GM21360 (cell line): ENCODE results near the gene FKBP10.
"Not testable (repeated sequence)": the region's sequence is repeated elsewhere in the genome, so short reads cannot be mapped to it uniquely, and the experiment has no call there.

ENCODE experiments used
- ATAC-seq: cut with Tn5 transposase; IDR thresholded peaks from one replicate; pipeline ENCODE4 v1.9.1; 2021; ENCODE audit warnings: mild to moderate bottlenecking, moderate library complexity; ENCODE audit not compliant: unreplicated experiment

The FKBP10 gene

GRCh38 chr17:41806685-41807445 lies 5.9 kb upstream of the FKBP10 start:
- ATAC-seq: no peak

- no peak for ATAC-seq
These were observed 1.9 kb upstream of the FKBP10 start for GRCh38 chr17:41810659-41811548.

GRCh38 chr17:41811549-41812380 lies 1.0 kb upstream of the FKBP10 start, which contains the start of gene P3H4:
P3H4 (minus strand) TSS chr17:41811949; CDS start chr17:41811915, 34 bp downstream.
- ATAC-seq: no peak

GRCh38 chr17:41813152-41813680 lies 412 bp downstream of the FKBP10 start:
- no peak for ATAC-seq

DNA sequence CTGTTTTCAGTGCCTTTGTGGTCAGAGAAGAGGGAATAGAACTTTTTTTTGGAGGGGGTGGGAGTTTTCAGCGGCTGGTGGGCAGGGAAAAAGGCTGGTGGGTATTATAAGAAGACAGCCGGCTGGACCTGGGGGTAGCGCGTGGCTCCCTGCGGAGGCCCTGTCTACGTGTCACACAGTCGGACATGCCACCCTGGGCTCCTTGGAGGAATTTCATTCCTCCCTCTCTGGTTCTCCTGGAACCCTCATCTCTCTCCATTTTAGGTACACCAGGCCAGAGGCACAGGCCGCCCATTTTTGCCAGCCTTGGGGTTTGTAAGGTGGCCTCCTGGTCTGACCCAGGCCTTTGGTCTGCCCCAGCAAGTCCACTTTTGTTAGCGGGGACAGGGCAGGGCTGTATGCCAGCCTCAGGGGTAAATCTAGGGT lies 908 bp downstream of the FKBP10 start:
- ATAC-seq: no peak

DNA sequence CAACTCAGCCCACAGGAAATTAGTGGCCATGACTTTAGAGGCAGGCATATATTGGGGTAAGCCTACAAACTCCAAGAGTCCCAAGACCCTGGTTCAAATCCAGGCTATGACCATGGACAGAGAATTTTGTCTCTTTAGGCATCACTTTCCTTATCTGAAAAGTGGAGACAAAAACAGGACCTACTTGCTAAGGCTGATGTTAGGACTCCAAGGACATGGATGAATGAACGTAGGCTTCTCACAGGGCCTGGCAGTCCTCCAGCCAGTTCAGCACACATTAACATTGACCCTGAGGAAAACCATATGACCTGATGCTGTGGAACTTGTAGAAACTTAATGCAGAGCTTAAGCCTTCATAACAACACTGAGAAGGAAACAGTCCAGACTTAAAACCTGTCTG lies 1.4 kb downstream of the FKBP10 start:
- no peak for ATAC-seq

DNA sequence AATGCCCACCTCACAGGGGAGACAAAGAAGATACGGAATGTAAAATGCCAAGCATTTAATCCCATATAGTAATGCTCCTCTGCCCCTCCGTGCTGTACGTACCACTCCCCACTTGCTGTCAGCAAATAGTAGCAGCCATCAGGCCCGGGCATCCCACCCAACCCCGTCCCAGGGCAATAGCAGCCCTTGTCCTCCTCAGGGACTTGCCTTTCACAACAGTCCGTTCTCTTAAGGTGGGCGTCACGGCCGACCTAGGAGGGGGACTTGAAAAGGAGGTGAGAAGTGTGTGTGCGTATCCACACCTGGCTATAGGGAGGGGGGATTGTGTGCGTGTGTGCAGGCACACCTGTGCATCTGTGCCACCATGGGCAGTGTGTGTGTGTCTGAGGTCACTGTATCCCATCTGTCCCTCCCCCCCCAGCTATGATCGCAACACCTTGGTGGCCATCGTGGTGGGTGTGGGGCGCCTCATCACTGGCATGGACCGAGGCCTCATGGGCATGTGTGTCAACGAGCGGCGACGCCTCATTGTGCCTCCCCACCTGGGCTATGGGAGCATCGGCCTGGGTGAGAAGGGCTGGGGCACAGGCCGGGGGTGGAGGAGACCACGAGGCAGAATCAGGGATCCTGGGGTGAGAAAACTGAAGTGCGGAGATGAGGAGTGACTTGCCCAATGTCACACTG lies 4.0 kb downstream of the FKBP10 start:
- ATAC-seq: no peak

- ATAC-seq: no peak
These were observed 5.2 kb downstream of the FKBP10 start for GRCh38 chr17:41818024-41818423.

DNA sequence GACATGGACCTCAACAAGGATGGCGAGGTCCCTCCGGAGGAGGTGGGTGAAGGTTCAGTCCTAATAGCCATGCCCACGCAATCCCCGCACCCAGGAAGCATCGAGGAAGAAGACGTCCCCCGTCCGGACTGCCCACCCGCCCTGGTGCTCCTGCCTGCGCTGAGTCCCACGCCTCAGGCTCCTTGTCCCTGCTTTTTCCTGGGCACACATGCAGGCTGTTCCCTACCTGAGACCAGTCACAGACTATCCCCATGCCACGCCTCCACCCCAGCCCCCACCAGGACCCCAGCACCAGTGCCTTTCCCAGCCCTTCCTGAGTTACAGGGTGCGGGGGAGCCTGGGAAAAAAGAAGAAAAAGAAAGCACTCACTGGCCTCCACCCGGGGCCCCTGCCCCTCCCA lies 9.0 kb downstream of the FKBP10 start:
- no peak for ATAC-seq

DNA sequence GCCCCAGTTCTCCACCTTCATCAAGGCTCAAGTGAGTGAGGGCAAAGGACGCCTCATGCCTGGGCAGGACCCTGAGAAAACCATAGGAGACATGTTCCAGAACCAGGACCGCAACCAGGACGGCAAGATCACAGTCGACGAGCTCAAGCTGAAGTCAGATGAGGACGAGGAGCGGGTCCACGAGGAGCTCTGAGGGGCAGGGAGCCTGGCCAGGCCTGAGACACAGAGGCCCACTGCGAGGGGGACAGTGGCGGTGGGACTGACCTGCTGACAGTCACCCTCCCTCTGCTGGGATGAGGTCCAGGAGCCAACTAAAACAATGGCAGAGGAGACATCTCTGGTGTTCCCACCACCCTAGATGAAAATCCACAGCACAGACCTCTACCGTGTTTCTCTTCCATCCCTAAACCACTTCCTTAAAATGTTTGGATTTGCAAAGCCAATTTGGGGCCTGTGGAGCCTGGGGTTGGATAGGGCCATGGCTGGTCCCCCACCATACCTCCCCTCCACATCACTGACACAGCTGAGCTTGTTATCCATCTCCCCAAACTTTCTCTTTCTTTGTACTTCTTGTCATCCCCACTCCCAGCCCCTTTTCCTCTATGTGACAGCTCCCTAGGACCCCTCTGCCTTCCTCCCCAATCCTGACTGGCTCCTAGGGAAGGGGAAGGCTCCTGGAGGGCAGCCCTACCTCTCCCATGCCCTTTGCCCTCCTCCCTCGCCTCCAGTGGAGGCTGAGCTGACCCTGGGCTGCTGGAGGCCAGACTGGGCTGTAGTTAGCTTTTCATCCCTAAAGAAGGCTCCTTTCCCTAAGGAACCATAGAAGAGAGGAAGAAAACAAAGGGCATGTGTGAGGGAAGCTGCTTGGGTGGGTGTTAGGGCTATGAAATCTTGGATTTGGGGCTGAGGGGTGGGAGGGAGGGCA lies 9.7 kb downstream of the FKBP10 start:
- no peak for ATAC-seq

- no peak for ATAC-seq
These were observed 10.3 kb downstream of the FKBP10 start for GRCh38 chr17:41823141-41823524.

DNA sequence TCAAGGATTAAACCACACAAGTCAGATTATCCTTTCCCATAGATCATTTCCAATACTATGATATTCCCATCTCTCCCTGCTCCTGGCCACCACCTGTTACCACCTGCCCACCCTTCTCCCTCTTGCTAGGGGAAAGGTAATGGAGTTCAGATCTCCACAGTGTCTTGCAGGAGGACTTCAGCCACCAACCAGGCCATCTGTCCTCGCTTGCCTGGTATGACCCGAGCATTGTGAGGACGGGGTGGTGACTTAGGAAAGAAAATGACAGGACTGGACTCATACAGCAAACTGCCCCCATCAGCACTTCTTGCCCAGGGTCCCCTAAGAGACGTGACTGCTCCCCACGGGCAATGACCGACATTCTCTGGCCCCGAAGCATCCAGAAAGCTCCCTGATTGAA lies 10.8 kb downstream of the FKBP10 start:
- no peak for ATAC-seq

DNA sequence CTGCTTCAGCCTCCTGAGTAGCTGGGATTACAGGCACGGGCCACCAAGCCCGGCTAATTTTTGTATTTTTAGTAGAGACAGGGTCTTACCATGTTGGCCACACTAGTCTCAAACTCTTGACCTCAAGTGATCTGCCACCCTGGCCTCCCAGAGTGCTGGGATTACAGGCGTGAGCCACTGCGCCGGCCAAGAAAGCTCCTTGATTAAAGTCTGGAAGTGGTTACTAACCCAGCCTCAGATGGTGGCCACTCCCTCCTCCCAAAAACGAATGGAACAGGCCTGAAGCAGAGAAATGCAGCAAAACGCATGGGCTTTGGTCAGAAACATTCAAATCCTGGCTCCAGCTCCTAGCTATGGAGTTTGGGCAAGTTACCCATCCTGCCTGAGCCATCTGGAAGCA lies 11.3 kb downstream of the FKBP10 start:
- ATAC-seq: no peak

DNA sequence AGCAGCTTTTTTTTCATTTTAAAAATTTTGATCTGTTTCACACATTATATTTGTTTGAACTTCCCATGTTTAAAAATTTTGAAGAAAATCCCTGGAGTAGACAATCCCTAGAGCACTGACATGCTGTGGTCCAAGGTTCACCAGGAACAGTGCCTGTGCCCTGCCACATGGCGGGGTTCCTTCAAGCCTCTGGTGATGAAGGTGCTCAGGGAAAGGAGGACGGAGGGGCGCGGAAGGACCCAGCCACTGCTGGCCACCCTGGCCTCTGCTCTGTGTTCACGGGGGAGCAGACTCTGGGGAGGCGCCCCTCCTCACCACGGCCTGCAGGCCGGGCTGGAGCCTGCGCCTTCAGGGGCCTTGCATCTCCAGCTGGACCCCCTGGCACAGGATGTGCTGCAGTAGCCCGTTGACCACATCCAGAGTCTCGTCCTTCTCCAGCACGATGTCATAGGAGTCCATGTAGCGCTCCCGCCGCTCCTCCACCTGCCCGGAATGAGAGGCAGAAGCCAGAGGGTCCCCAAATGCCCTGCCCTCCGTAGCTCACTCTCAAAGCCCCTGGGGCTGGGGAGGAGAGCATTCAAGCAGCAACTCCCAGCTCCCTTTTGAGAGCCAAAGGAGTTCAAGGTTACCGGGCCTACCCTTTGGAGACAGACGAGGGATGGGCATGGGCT lies 12.5 kb downstream of the FKBP10 start:
- ATAC-seq: no peak

- ATAC-seq: not testable (repeated sequence)
These were observed 17.2 kb downstream of the FKBP10 start for GRCh38 chr17:41829961-41830360.

DNA sequence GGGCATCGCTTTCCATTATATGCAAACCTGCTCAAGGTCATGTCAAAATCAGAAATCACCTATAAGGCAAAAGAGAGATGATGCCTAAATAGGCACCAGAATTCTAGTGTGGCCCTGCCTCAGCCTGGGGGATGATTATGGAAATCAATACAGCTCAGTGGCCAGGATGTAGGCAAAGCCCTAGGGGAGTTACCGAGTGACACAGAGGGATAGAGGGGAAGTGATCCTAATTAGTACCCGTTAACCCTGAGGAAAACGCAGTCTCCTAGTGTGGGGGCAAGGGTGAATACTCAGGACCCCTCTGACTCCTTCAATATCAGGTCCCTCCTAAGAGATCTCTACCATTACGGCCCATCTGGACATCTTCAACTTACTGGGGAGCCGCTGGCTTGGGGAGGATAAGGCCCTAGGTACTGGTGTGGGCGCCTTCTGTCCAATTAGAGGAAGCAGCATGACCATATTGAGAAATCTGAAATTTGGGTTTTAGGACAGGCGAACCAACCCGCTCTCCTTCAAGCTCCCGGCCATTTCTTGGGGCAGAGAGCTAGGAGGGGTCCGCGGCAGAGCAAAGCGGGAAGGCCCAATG lies 22.5 kb downstream of the FKBP10 start:
- no peak for ATAC-seq

- no peak for ATAC-seq
These were observed 23.2 kb downstream of the FKBP10 start, which contains the start of gene NT5C3B for GRCh38 chr17:41835800-41836549. NT5C3B (minus strand) TSS chr17:41836232; CDS start chr17:41836193, 39 bp downstream.
